ENCODE data around the gene PPP1R16B.

Gene PPP1R16B

GRCh38 chr20:38885357-38885756 is 79.9 kb downstream of the PPP1R16B start:
- POLR2A ChIA-PET (ENCODE audit: low non-redundant PET): no interaction called here

GRCh38 chr20:38888059-38888831 is 82.7 kb downstream of the PPP1R16B start:
- no peak for DNase-seq (ENCODE audit: low spot score)
- CTCF ChIA-PET: interaction anchor here (0.8 to 1.2 kb wide), 3 partner anchors 230 to 255 kb away, joined by 3 to 5 read pairs (median 3); no protein-coding TSS in a partner anchor
- no peak overlapping the region for H3K27ac ChIP-seq
- POLR2A ChIA-PET (ENCODE audit: low non-redundant PET): no interaction called here
- TF ChIP-seq, protein P1, sequence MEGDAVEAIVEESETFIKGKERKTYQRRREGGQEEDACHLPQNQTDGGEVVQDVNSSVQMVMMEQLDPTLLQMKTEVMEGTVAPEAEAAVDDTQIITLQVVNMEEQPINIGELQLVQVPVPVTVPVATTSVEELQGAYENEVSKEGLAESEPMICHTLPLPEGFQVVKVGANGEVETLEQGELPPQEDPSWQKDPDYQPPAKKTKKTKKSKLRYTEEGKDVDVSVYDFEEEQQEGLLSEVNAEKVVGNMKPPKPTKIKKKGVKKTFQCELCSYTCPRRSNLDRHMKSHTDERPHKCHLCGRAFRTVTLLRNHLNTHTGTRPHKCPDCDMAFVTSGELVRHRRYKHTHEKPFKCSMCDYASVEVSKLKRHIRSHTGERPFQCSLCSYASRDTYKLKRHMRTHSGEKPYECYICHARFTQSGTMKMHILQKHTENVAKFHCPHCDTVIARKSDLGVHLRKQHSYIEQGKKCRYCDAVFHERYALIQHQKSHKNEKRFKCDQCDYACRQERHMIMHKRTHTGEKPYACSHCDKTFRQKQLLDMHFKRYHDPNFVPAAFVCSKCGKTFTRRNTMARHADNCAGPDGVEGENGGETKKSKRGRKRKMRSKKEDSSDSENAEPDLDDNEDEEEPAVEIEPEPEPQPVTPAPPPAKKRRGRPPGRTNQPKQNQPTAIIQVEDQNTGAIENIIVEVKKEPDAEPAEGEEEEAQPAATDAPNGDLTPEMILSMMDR (conservative IDR thresholded peaks at IDR 0.05; ENCODE audit: low read depth): no peak

More at GRCh38 chr20:38885357-38885756, 79.9 kb downstream of the PPP1R16B start:
- TF ChIP-seq, protein P1 (conservative IDR thresholded peaks at IDR 0.05; ENCODE audit: low read depth): no peak
- DNase-seq (ENCODE audit: low spot score): no peak
- CTCF ChIA-PET: interaction anchor here (0.6 kb wide), 1 partner anchor 1458 kb away, joined by 3 read pairs; no protein-coding TSS in a partner anchor
- H3K27ac ChIP-seq: no peak overlapping the region

DNA sequence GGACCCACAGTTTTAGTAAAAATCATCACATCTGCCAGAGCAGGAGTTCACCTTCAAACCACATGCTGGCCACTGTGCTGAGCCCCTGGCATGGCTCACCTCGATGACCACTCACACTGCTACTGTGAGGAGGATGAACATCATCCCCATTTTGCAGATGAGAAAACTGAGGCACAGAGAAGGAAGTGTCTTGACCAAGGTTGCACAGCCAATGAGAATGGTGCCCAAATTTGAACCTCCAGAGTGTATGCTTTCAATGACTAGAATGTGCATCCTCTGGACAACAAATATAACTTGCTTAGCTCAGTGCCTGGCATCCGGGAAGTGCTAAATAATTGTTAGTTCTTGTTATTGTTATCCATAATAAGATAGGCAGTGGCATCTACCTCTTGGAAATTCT is 83.6 kb downstream of the PPP1R16B start:
- no peak for DNase-seq (ENCODE audit: low spot score)
- CTCF ChIA-PET: interaction anchor here (1.0 kb wide), 1 partner anchor 37 kb away, joined by 3 read pairs; the partner anchor contains the start of gene FAM83D
- H3K27ac ChIP-seq: no peak overlapping the region
- POLR2A ChIA-PET (ENCODE audit: low non-redundant PET): no interaction called here
- TF ChIP-seq, protein P1 (conservative IDR thresholded peaks at IDR 0.05; ENCODE audit: low read depth): no peak

GRCh38 chr20:38889792-38890496 is 84.4 kb downstream of the PPP1R16B start:
- no peak overlapping the region for H3K27ac ChIP-seq
- no peak for DNase-seq (ENCODE audit: low spot score)
- TF ChIP-seq, protein P1 (conservative IDR thresholded peaks at IDR 0.05; ENCODE audit: low read depth): no peak
- ChIA-PET POLR2A (ENCODE audit: low non-redundant PET) (interaction anchor here (0.6 kb wide), 1 partner anchor 464 kb away, joined by 4 read pairs; no protein-coding TSS in a partner anchor), CTCF (interaction anchor here (0.6 to 1.0 kb wide), 2 partner anchors 36 to 278 kb away, joined by 3 read pairs; partner anchors contain the start of gene FAM83D)

DNA sequence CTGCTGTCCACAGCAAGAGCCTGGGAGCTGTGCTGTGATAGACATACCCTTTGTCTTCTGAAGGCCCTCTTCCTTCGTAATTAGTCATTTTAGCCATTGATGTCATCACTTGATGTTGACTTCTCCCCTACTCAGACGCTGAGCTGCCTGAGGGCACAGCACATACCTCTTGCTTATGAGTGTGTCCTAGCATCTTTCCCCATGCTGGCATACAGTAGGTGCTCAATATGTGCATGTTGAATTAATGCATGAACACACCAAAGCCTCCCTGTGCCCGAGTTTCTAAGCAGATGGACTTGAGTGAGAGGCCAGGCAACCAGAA is 85.0 kb downstream of the PPP1R16B start:
- ChIA-PET CTCF (interaction anchor here (0.6 to 1.2 kb wide), 3 partner anchors 14 to 232 kb away, joined by 3 read pairs; no protein-coding TSS in a partner anchor), POLR2A (ENCODE audit: low non-redundant PET) (no interaction called here)

More for the DNA sequence above, 85.0 kb downstream of the PPP1R16B start:
- TF ChIP-seq, protein P1 (conservative IDR thresholded peaks at IDR 0.05; ENCODE audit: low read depth): no peak
- H3K27ac ChIP-seq: no peak overlapping the region
- DNase-seq (ENCODE audit: low spot score): no peak

All from RWPE1 (cell line).